ENCODE data around the gene ARHGAP27.

The ARHGAP27 gene

DNA sequence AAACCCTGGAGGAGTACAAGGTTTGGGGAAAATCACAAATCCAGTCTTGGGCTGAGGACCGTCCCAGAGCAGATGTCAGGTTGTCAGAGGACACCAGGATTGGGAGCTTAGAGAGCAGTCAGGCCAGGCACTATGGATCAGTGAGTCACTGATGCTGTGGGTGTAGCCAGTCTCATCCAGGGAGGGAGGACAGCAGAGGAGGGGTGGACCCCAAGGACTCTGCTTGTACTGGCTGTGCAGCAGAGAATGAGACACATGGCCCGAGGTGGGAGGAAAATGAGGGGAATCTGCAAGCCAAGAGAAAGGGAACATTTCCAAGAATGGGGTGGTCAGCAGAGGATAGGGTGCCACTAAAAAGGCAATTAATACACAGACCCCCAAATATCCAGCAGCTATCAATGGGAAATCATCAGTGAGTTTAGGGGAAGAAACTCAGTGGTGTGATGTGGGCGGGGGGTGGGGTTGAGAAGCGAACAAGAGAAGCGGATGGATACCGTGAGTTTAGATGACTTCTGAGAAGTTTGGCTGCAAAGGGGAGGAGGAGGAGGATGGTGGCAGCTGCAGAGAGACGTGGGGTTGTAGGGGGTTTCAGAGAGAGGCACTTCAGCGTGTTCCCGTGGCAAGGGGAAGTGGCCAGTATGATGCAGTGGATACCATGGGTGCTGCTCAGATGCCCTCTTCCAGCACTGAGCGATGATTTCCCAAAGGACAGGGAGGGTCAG lies 43.9 kb downstream of the ARHGAP27 start:
- DNase-seq (ENCODE audit: low read depth in 2 of 2), result no peak

DNA sequence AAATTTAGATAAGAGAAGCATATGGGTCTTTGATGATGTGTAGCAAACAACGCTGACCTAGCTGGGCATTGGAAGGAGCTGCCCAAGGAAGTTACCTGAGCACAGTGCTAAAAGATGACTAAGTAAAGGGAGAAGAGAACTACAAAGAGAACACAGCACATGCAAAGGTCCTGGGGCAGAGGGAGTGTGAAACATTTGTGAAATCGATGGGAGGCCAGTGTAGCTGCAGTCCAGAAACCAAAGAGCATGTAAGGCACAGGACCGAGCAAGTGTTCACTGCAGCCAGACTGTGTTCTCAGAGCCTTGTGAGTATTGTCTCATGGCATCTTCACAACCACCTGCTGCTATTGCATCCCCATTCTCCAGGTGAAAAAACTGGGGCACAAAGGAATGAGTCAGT lies 44.9 kb downstream of the ARHGAP27 start:
- no peak for DNase-seq (ENCODE audit: low read depth in 2 of 2)

DNA sequence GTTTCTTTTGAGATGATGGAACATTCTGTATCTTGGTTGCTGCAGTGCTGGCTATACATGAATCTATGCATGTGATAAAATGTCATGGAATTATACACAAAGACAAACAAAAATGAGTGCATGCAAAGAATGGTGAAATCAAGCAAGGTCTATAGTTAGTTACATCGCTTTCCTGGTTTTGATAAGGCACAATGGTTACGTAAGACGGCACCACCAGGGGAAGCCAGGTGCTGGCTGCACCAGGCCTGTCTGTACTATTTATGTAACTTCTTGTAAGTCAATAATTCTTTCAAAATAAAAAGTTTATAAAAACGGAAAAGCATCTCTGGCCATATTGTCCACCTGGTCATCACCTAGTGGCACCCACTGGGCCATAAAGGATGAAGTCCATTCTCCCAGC lies 46.5 kb downstream of the ARHGAP27 start:
- no peak for DNase-seq (ENCODE audit: low read depth in 2 of 2)

DNA sequence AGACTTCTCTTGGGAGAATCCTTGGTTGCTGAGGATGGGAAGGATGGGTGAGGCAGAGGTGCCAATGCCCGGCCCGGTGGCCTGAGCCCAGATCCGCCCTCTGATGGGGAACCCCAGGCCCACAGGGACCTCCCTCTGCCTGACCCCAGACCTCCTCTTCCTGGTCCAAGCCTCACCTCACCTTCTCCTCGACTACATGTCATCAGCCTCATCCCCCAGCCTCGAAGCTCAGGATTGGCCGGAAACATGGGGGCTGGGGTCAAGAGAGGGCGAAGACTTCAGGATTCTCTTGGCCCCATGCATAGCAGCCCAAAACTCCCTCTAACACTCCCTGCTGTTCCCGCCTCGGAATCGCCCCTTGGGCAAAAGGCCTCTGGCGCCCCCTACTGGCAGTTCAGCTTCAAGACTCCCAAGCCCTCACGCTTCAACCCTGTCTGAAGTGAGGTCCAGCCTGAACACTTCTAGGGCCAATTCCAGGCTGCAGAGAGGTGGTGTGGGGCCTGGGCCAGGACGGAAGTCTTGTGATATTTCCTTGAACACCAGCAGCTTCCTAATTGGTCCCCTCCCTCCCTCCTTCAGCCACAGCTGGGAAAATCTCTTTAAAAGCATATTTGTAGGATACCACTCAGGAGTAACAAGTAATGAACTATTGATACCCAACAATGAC lies 47.2 kb downstream of the ARHGAP27 start:
- peak; percentile 64 to 70 for DNase-seq (ENCODE audit: low read depth in 2 of 2)

DNA sequence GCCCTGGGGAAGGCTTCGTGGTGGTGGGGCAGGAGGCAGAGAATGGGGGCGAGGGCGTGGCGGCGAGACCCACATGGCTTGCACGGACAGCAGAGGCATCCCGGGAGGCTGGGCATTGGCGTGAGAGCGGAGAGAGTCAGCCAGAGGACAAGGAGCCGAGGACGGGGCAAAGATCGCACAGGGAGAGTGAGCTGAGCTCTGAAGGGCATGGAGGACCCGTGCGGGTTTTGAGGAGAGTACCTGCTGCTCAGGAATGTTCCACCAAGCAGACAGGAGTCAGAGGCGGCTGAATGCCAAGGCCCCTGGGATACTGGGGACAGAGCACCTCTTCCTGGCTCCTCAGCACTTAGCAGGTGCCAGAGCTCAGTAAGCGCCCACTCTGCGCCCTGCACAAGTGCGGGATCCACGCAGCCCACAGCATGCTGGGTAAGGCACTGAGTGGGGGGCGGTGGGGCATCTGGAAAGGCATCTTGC lies 47.8 kb downstream of the ARHGAP27 start:
- no peak for DNase-seq (ENCODE audit: low read depth in 2 of 2)

DNA sequence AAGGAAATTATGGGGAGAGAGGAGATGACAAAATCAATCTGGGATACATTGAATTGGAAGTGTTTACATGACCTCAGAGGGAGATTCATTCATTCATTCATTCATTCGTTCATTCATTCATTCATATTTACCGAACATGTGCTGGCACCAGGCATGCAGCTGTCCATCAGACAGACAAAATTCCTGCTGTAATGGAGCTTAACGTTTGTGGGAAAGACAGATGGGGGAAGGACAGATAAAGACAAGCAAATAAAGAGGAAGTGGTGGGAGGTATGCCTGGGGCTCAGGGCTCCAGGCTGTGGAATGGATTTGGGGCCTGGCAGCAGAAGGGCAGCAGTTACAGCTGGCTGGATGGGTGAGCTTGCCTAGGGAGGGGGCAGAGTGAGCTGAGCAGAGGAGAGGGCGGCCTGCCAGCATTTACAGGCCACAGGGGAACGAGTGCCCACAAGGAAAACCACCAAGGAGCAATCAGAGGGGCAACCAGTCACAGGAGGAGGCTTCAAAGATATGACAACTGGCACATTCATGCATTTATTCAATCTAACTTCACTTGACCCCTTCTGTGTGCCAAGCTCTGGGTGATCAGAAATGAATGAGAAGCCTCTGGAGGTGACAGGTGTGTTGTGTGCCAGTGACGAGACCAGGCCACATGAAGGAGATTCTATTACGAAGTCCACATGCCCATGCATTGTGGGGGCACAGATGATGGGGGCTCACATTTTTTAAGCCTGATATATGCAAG lies 48.5 kb downstream of the ARHGAP27 start:
- DNase-seq (ENCODE audit: low read depth in 2 of 2), result no peak

DNA sequence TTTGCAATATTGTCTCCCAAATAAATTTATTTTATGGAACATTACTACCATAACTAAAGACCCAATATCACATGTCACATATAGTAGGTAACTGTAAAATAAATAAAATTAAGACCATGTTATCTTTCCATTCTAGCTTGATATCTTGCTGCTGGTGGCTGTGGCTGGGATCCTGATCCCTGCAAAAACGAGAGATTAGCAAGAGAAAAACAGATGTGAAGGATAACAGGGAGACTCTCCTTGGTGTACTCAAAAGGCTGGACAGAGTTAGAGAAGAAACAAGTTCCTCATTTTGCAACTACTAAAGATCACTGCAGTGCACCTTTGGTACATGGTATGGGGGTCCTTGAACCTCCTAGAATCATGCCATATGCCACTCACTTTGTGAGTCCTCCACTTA lies 49.7 kb downstream of the ARHGAP27 start:
- no peak for DNase-seq (ENCODE audit: low read depth in 2 of 2)

DNA sequence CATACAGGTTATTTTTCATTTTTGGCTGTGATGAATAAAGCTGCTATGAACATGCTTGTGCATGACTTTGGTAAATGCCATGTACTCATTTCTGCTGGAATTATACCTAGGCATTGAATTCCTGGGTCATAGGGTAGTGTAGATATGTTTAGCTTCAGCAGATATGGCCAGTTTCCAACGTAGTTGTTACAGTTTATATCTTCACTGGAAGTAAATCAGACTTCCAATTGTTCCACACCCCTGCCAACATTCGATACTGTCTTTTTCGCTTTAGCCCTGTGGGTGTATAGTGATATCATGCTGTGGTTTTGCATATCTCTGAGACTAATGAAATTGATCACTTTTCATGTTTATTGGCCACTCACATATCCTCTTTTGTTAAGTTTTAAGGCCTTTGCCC lies 50.4 kb downstream of the ARHGAP27 start:
- DNase-seq (ENCODE audit: low read depth in 2 of 2), result no peak

DNA sequence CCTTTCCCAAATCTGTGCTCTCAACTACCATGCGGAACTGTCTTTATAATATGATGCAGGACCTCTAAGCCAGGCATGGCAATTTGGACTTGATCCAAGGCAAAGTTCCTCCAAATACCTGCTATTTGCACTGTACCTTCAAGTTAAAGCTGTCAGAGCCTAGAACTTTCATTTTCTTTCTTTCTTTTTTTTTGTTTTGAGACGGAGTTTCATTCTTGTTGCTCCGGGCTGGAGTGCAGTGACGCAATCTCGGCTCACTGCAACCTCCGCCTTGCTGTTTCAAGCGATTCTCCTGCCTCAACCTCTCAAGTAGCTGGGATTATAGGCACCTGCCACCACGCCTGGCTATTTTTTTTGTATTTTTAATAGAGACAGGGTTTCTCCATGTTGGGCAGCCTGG lies 51.7 kb downstream of the ARHGAP27 start:
- no peak for DNase-seq (ENCODE audit: low read depth in 2 of 2)

DNA sequence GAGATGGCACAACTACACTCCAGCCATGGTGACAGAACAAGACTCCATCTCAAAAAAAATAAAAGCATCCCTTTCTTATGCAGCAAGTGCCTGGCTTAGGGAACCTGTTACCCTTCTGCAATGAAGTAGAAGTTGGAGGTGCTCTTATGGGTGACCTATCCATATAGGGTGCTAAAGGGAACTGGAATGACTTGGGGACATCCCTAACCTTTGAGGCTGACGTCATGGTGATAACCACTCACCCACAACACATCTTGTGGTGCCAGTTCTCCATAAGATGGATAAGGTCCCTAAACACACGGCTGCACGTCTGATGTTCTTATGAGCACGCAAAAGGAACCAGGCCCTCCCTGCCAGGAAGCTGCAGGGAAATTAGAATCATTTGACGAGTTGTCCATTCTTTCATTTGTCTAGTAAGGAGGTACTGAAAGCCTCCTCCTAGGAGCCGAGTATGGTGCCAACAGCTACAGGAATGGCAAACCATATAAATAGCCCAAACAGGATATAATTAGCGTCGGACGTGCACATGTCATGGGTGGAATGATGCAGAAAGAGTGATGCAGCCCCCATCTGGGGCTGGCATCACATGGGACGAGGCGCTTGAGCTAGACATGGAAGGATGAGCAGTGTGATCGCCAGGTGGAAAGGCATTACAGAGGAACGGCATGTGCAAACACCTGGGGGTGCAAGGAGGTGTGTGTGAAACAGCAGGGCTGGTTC lies 52.5 kb downstream of the ARHGAP27 start:
- DNase-seq (ENCODE audit: low read depth in 2 of 2), result no peak

DNA sequence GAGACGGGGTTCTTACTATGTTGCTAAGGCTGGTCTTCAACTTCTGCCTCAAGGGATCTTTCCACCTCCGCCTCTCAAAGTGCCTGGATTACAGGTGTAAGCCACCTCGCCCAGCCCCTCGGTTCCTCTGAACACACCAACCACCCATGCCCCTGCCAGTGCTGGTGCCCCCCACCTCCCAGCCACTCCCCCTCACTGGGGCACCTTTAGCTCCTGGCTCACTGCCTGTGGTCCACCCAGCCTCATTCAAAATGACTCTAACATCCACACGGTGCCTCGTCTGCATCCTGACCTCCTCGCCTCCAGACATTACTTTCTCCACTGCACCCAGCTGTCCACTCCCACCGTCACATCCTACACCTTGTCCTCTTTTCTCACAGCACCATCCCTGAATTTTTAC lies 55.3 kb downstream of the ARHGAP27 start:
- DNase-seq (ENCODE audit: low read depth in 2 of 2), result no peak

DNA sequence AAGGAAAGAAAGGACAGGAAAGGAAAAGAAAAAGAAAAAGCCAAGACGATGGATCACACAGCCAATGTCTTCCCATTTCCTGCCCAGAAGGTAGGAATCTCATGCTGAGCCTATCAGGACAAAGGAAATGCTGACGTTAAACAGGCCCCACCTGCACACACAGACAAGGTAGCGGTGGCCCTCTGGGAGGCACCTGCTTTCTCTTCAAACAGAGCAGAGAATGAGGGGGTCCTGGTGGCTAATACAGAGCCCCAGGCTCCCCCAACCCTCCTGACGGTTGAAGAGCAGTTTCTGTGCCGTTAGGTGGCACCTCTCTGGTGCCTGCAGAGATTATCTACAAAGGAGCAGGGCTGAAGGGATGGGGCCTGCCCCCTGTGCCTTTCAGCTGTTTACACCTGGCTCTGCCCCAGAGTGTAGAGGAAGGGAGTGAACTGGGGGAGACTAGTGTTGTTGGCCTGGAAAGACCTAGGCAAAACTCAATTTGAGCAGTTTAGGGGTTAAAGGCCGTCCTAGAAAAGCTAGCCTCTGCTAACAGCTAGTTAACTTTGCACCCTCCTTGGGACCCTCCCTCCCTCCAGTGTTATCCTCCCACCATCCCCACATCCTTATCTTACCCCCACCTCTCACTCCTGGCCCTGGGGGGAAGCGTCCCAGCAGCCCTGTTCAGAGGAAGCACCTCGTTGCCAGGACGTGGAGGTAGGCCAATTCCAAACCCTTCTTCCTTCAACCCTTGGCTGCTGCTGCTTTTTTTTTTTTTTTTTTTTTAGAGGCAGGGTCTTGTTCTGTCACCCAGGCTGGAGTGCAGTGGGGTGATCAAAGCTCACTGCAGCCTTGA lies 56.3 kb downstream of the ARHGAP27 start:
- no peak for DNase-seq (ENCODE audit: low read depth in 2 of 2)

DNA sequence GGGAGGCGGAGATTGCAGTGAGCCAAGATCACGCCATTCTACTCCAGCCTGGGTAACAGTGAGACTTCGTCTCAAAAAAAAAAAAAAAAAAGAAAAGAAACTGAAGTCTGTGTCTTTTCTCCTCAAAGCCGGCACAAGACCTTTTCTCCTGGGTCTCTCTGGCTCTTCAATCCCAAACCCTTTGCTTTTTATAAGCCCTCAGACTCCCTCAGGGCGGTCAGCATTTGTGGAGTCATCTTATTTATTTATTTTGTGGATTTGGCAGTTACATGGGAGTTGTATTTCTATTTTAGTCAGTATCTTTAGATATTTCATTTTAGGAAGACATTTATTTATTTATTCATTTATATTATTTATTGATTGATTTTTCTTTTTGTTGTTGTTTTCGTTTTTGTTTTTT lies 58.2 kb downstream of the ARHGAP27 start:
- DNase-seq (ENCODE audit: low read depth in 2 of 2), result no peak

DNA sequence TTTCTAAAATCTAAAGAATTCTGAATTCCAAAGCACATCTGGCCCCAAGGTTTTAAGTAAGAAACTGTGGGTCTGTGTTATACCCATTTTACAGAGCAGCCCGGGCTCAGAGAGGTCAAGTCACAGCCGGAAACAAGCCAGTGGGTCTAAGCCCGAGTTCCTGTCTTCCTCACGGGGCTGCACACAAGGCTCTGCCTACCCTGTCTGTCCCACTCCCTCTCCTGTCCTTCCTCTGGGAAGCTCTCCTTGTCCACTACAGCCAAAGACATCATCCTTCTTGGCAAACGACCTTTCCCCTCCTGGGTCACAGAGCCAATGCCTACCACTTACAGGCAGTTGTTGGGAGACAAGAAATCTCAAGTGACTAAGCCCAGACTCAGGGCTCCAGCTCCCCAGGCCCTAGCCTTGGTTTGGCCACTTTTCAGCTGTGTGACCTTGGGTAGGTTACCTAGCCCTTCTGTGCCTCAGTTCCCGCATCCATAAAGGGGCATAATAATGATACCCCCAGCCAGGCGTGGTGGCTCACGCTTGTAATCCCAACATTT lies 60.3 kb downstream of the ARHGAP27 start:
- no peak for DNase-seq (ENCODE audit: low read depth in 2 of 2)

DNA sequence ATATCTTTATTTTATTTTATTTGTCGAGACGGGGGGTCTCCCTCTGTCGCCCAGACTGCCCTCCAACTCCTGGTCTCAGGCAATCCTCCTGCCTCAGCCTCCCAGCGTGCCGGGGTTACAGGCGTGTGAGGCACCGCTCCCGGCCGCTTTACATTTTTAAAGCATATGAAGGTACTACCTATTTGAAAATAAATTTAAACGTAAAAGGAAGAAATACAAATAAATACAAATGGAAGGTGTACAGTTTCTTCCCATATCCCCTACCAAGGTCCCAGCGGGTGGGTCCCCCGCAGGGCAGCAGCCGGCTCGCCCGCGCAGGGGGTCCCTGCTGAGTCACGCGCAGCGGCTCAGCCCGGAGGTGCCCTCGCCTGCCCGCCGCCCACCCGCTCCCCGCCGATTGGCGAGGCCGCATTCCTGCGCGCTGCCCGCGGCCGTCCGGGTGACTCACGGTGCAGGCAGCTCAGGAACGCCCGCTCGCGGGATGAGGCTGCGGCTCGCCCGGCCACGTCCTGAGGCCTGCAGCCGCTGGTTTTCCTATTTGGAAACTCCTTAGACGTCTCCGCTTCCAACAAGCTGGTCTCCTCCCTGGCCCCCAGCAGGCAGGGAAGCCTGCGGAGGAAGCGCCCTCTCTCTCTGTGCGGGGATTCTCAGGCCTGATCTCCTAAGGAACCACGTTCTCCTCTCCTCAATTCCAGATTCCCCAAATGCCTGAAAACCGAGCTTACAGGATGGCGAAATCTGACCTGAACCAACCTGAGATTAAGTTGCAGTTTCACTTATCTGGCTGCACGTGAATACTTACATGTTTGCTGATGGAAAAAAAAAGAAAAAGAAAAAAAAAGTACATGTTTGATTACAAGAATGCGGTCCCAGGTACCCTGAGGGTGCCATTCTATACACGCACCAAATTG lies 61.0 kb downstream of the ARHGAP27 start:
- peak in 1 of 2 donors; percentile 17 for DNase-seq (ENCODE audit: low read depth in 2 of 2)

DNA sequence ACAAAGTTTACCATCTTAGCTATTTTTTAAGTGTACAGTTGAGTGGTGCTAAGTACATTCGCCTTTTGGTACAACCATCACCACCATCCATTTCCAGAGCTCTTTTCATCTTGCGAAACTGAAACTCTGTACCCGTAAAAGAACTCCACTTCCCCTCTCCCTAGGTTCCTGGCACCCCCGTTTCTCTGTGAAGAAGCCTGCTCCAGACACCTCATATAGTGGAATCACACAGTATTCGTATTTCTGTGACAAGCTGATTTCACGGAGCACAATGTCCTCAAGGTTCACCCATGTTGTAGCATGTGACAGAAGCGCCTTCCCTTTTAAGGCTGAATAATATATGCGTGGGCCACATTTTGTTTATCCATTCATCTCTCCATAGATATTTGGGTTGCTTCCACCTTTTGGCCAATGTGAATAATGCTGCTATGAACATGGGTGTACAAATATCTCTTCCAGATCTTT lies 61.7 kb downstream of the ARHGAP27 start:
- no peak for DNase-seq (ENCODE audit: low read depth in 2 of 2)

DNA sequence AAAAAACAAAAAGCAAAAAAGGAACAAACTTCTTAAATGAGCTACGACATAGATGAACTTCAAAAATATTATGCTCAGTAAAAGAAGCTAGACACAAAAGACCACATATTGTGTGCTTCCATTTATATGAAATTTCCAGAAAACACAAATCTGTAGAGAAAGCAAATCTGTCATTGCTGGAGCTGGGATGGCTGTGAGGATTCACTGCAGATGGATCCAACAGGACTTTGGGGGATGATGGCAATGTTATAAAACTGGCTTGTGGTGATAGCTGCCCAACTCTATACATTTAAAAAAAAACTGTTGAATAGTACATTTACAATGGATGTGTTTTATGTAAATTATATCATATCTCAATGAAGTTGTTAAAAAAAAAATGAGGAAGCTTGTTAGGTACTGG lies 63.2 kb downstream of the ARHGAP27 start:
- DNase-seq (ENCODE audit: low read depth in 2 of 2), result no peak

DNA sequence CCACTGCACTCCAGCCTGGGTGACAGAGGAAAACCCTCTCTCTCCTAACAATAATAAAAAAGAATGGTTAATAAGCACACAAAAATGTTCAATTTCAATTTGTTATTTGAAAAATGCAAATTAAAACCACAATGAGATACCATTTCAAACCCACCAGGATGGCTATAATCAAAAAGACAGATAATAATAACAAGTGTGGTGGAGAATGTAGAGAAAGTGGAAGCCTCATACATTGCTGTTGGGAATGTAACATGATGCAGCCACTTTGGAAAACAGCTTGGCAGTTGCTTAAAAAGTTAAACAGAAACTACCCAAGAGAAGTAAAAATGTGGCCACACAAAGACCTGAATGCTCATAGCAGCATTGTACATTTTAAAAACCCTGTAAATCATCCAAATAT lies 64.0 kb downstream of the ARHGAP27 start:
- DNase-seq (ENCODE audit: low read depth in 2 of 2), result no peak

DNA sequence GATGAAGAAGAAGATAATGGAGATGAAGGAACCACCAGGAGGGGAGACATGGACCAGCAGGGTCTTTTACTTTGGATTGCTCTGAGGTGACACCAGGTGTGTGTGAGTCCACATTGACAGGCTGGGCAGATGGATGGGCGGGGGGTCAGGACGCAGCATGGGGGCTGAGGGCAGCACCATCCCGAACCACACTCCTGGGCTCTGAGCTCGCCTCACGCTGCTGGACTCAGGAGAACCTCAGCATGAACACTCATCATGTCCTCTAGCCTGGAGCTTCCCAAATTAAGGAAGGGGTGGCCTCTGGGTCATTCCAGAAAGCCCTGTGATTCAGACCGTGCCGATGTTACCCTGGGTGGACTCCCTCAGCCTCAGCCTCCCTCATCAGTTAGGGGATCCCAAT lies 65.5 kb downstream of the ARHGAP27 start:
- DNase-seq (ENCODE audit: low read depth in 2 of 2), result no peak

DNA sequence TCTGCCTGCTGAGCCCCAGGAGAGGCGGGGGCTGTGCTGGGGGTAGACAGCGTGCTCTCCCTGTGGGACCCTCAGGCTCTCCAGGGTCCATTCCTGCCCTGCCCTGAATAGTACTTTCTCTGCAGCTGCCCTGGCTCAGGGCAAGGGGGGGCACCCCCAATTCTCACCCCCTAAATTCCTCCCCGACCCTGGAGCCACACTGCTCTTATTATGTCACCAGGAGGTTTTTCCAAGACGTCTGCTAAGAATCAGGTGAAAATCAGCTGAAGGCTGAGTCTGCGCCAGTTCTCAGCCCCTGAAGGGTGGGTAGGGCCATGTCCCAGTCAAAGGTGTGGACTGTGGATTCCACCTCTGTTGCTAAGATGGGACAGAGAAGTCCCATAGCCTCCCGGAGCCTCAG lies 66.0 kb downstream of the ARHGAP27 start:
- DNase-seq (ENCODE audit: low read depth in 2 of 2), result no peak

All from stimulated activated CD8-positive, alpha-beta memory T cell treated with anti-CD3 and anti-CD28 coated beads, Interleukin-15, amount 100 ng/mL, for 4 hours (primary cell).